H54 (cell line): ENCODE results near the gene NEU2.

ENCODE experiments used
- DNase-seq: peaks from one replicate; pipeline ENCODE4 v3.0.0; 2011; ENCODE audit warnings: low spot score, mixed read lengths; ENCODE audit not compliant: insufficient read length
- FAIRE-seq: peaks from 3 replicates; lab custom pipeline; 2011; peaks lifted over from hg19 to GRCh38; lab: Jason Lieb, UNC
- POLR2A ChIP-seq: IDR thresholded peaks from 2 replicates; pipeline ENCODE4 v1.6.1; 2011; ENCODE audit warnings: low read depth, mild to moderate bottlenecking, low read length

Gene NEU2

DNA sequence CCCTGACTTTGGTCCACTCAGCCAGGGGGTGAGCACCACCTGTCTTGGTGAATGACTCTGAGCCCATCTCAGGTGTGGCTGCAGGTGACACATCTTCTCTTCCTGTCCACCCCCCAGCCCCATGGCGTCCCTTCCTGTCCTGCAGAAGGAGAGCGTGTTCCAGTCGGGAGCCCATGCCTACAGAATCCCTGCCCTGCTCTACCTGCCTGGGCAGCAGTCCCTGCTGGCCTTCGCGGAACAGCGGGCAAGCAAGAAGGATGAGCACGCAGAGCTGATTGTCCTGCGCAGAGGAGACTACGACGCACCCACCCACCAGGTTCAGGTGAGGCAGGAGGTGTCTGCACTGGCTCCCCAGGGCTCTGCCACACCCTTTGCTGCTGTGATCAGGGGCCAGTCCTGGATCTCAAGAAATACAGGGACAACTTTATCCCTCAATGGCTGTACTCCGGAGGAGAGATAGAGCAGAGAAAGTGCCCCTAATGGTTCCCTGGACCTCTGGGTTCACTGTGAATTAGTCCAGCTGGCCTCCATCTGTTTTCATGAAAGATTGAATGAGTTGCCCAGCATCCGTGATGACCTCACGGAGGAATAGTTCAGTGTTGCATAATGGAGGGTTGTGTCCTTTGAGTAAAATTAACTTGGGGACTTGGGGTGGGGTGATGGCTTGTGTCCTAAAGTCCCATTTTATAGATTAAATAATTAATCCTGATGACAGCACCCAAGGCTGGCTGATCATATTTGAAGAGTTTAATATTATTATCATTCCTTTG, at the start of gene NEU2:
Gene NEU2, plus strand, starts transcription at position 122 of the 770 bp plus-strand sequence. Its CDS starts 0 bp downstream, at position 122.
- FAIRE-seq: no peak
- TF ChIP-seq POLR2A: no peak

GRCh38 chr2:232982926-232983668, 49.4 kb upstream of the NEU2 start:
- no peak for DNase-seq
- FAIRE-seq: no peak
- TF ChIP-seq POLR2A: no peak

More for the DNA sequence above, at the start of gene NEU2:
- no peak for DNase-seq

GRCh38 chr2:232983669-232984140, 48.8 kb upstream of the NEU2 start:
- no peak for DNase-seq
- no peak for TF ChIP-seq POLR2A
- no peak for FAIRE-seq

- no peak for FAIRE-seq
These were observed 47.8 kb upstream of the NEU2 start for GRCh38 chr2:232984451-232985207.

GRCh38 chr2:232986155-232986554, 46.3 kb upstream of the NEU2 start:
- DNase-seq: no peak
- TF ChIP-seq POLR2A: no peak
- no peak for FAIRE-seq

More at GRCh38 chr2:232984451-232985207, 47.8 kb upstream of the NEU2 start:
- TF ChIP-seq POLR2A: no peak
- no peak for DNase-seq

DNA sequence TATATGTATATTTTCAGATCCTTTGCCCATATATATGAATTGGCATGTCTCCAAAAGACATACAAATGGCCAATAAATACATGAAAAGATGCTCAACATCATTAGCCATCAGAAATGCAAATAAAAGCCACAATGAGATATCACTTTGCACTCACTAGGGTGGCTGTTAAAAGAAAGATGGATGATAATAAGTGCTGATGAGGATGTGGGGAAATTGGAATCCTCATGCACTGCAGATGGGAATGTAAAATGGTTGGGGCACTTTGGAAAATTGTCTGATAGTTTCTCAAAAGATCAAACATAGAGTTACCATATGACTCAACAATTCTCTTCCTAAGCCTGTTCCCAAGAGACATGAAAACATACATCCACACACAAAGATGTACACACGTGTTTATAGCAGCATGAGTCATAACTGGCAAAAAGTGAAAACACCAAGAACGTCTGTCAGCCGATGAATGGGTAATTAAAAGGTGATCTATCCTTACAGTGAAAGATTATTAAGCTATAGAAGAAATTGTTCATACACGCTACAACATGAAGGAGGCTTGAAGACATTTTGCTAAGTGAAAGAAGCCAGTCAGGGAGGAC, 39.1 kb upstream of the NEU2 start:
- FAIRE-seq (no peak), DNase-seq (no peak)
- no peak for TF ChIP-seq POLR2A

DNA sequence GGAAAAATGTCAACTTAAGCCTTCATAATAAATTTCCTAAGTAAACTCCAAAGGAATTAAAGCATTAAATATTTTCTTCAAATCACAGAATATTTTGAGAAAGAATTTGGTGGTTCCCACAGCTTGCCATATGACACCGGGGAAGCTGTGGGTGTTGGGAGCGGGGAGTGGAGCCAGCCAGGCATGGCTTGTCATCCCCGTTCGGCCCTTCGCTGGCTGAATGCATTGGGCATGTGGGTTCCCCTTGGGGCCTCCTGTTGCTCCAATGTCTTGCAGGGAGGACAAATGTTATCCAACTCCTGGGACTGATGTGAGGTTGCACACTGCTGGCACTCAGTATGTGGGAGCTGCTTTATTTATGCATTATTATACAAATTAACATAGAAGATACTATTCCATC, 38.0 kb upstream of the NEU2 start:
- FAIRE-seq: no peak
- no peak for DNase-seq
- TF ChIP-seq POLR2A: no peak

- FAIRE-seq (no peak), DNase-seq (no peak)
- TF ChIP-seq POLR2A: no peak
These were observed 34.5 kb upstream of the NEU2 start for GRCh38 chr2:232997749-232998665.

DNA sequence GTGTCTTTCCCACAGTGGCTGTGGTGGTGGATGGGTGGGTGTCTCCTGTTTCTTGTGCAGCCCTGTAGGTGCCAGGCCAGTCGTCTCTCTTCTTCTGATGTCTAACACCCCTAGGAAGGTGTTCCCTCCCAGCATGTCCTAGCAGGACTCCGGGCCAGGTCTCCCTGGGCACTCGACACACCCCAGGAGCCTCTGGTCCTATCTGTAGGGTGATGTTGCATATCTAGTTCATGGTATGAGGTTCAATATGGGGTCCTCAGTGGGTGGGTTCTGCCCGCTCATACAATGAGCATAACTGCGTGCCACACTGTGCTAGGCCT, 33.8 kb upstream of the NEU2 start:
- no peak for DNase-seq
- FAIRE-seq: no peak
- TF ChIP-seq POLR2A: no peak

DNA sequence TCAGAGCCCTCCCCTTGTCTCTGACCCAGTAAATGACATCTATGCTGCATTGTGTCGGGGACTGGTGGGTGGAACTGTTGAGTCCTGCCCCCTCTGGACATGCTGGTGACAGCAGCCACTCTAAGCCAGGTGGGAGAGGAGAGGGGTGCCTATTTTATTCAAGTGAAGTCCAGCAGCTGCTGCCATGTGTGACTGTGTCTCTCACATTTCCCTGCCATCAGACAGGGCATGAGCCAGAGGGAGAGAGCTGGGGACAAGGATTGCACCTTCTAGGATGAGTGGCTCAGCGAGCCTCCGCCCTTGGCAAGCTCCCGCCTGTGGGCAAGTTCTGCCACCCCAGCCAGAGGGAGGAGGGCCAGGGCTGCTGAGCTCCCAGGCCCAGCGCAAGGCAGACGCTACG, 33.1 kb upstream of the NEU2 start:
- no peak for TF ChIP-seq POLR2A
- FAIRE-seq: no peak
- DNase-seq: no peak

- FAIRE-seq (no peak), DNase-seq (no peak)
- TF ChIP-seq POLR2A: no peak
These were observed 31.4 kb upstream of the NEU2 start for GRCh38 chr2:233000886-233001750.

- DNase-seq (no peak), FAIRE-seq (no peak)
- no peak for TF ChIP-seq POLR2A
These were observed 29.4 kb upstream of the NEU2 start for GRCh38 chr2:233002829-233003657.
